Midbrain (tissue), 1 donor: ENCODE measurements around the gene DSCAML1.

ENCODE experiments used
- DNase-seq: peaks from one replicate; lab custom pipeline; 2025; lab: John Stamatoyannopoulos, UW

The DSCAML1 gene

DNA sequence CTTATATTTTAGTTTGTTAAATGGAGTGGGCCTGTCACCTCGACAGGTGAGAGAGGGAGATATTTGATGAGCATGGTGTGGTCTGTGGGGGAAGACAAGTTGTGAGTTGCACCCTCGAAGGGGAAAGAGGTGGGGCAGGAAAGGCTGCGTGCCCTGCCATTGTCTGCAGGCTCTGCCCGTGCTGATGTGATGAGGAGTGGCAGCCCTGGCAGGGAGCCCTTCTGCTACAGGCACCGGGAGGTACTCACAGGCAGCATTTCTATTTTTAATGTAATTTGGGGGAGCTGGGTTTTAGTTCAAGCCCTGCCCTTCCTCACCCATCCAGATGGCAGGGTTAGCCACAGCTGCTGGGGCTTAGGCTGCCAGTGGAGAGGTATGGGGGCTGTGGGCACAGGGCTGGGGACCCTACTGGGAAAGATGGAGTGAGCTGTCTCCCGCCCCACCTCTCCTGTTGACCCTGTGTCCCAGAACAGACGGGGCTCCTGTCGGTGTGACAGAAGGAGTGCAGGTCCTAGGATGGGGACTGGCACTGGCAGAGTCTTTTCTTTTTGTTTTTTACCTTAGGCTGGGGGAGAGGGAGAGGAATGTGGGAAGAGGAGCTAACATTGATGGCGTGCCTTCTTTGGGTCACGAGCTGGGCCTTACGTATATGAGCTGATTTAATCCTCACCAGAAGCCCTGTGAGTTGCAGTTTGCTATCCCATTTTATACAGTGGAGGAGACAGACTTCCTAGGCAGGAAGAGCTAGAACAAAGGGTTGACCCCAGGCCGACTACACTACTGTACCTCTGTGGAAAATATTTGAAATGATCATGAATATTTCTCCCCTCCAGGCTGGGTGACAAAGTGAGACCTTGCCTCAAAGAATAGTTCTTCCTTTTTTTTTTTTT is 417.8 kb downstream of the DSCAML1 start:
- DNase-seq = no peak
